ENCODE results near the gene KRT10. TPM values are rescaled to one million over a fixed set of nuclear protein-coding genes. Genes with fewer than 3 reads are reported as not detected.

Gene KRT10
- total and polyA plus RNA-seq, 9 of the 15 experiments (the other 6 are each of a cell fraction or from before 2014, with no cell fraction given), result 47.0 to 179 (median 76.2) TPM

DNA sequence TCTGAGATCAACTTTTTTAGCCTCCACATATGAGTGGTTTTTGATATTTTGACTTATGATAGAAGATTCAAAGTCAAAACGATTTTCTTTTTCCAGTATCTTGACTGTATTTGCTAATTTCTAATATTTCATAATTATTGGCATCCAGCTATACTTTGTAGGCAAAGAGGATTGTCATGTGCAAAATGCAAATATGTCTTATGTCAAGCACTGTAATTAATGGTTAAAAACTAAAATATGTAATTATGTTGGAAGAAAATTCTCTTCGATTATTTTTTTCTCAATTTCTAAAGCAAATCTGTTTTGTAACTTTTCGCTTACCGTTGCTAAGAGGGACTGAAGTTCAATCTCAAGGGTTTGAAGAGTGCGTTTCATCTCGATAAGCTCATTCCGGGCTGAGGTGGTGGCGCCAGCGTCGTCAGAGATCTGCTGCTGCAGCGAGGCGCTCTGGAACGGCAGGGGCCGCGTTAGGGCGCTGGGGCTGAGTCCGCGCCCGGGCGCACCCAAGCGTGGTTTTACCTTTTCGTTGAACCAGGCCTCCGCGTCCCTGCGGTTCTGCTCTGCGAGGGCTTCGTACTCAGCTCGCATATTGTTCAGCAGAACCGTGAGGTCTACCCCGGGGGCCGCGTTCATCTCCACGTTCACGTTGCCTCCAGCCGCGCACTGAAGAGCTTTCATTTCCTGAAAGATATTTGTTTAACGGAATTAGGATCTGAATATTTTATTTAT, 43.1 kb downstream of the KRT10 start:
- no peaks in the 10 kb centered on the region for H3K36me3 ChIP-seq (ENCODE audit: control insufficient read depth, insufficient read depth, low read length)
- 20% methylated on average over 32 of the region's 37 CpGs for WGBS (ENCODE audit: insufficient coverage, low coverage, missing lambda C conversion rate)
- ATAC-seq, result peak; percentile 63; the same call in 2 of the 3 replicates
- CTCF ChIA-PET (ENCODE audit: low intra/inter-chr PET ratio), result no interaction called here
- no peak for FAIRE-seq
- peaks cover 0 to 9% of the 10 kb centered on the region in 2 experiments; a peak in 2 of 5 replicates for H3K27me3 ChIP-seq (ENCODE audit: control insufficient read depth in 2 of 2, insufficient read depth in 2 of 2, low read length in 2 of 2)
- in situ Hi-C loops (cut with MboI), result no loop called here
- POLR2A ChIA-PET, result interaction anchor here (0.6 to 1.2 kb wide), 3 partner anchors 133 to 221 kb away, joined by 3 read pairs; no protein-coding TSS in a partner anchor
- no peaks in the 10 kb centered on the region for H3K9me1 ChIP-seq (ENCODE audit: control insufficient read depth, insufficient read depth, low read length)
- H4K20me1 ChIP-seq (replicated peaks; ENCODE audit: control insufficient read depth, insufficient read depth, low read length), result no peaks in the 10 kb centered on the region
- intact Hi-C loops (cut with micrococcal nuclease), result no loop called here
- H3K79me2 ChIP-seq (ENCODE audit: control insufficient read depth, insufficient read depth, low read length), result no peaks in the 10 kb centered on the region
- no TSS peak for BruUV-seq (replicated peaks)
- no peak overlapping the region for H3K27ac ChIP-seq (ENCODE audit: extremely low read depth, low read depth, low read length)
- peak in 1 of 4 experiments; percentile 35 for DNase-seq (ENCODE audit: extremely low read depth in 1 of 4, low spot score in 3 of 4)
- H2AFZ ChIP-seq (ENCODE audit: low read depth, low read length), result no peak overlapping the region
- H3K9ac ChIP-seq (ENCODE audit: insufficient read depth in 1 of 2, low read depth in 2 of 2, low read length in 2 of 2), result no peak overlapping the region
- H3K4me2 ChIP-seq (ENCODE audit: insufficient read depth, low read length), result no peak overlapping the region
- no peaks in the 10 kb centered on the region for H3K9me3 ChIP-seq (replicated peaks; ENCODE audit: control insufficient read depth, insufficient read depth, low read depth, low read length)
- H3K4me3 ChIP-seq, result no peak overlapping the region
- H3K4me1 ChIP-seq (replicated peaks in 1 of 2; ENCODE audit: control insufficient read depth in 2 of 2, insufficient read depth in 2 of 2, low read length in 2 of 2), result peaks cover 0 to 4% of the 10 kb centered on the region in 2 experiments; a peak in 1 of 5 replicates
- TF ChIP-seq, protein P1, sequence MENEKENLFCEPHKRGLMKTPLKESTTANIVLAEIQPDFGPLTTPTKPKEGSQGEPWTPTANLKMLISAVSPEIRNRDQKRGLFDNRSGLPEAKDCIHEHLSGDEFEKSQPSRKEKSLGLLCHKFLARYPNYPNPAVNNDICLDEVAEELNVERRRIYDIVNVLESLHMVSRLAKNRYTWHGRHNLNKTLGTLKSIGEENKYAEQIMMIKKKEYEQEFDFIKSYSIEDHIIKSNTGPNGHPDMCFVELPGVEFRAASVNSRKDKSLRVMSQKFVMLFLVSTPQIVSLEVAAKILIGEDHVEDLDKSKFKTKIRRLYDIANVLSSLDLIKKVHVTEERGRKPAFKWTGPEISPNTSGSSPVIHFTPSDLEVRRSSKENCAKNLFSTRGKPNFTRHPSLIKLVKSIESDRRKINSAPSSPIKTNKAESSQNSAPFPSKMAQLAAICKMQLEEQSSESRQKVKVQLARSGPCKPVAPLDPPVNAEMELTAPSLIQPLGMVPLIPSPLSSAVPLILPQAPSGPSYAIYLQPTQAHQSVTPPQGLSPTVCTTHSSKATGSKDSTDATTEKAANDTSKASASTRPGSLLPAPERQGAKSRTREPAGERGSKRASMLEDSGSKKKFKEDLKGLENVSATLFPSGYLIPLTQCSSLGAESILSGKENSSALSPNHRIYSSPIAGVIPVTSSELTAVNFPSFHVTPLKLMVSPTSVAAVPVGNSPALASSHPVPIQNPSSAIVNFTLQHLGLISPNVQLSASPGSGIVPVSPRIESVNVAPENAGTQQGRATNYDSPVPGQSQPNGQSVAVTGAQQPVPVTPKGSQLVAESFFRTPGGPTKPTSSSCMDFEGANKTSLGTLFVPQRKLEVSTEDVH (IDR thresholded peaks at IDR 0.05; ENCODE audit: low read depth, partially characterized antibody), result no peak
- TF ChIP-seq FOXJ2 (tag; IDR thresholded peaks at IDR 0.05), result no peak
- TF ChIP-seq ESRRA (IDR thresholded peaks at IDR 0.05; ENCODE audit: borderline replicate concordance, low read depth), result no peak
- peak; percentile 1 for TF ChIP-seq ZFP36 (IDR thresholded peaks at IDR 0.05; ENCODE audit: low read depth, low read length, partially characterized antibody)
- TF ChIP-seq, protein P2, sequence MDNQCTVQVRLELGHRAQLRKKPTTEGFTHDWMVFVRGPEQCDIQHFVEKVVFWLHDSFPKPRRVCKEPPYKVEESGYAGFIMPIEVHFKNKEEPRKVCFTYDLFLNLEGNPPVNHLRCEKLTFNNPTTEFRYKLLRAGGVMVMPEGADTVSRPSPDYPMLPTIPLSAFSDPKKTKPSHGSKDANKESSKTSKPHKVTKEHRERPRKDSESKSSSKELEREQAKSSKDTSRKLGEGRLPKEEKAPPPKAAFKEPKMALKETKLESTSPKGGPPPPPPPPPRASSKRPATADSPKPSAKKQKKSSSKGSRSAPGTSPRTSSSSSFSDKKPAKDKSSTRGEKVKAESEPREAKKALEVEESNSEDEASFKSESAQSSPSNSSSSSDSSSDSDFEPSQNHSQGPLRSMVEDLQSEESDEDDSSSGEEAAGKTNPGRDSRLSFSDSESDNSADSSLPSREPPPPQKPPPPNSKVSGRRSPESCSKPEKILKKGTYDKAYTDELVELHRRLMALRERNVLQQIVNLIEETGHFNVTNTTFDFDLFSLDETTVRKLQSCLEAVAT (IDR thresholded peaks at IDR 0.05), result no peak
- TF ChIP-seq HLTF (IDR thresholded peaks at IDR 0.05), result no peak
- TF ChIP-seq ZFPM2 (CRISPR knock-in tag; IDR thresholded peaks at IDR 0.05), result no peak
- TF ChIP-seq RNF2 (IDR thresholded peaks at IDR 0.05), result peak; percentile 58
- TF ChIP-seq SIRT6 (IDR thresholded peaks at IDR 0.05; ENCODE audit: low read depth, low read length), result no peak
- peak; percentile 28; the same call in 1 of the 2 replicates for TF ChIP-seq CXXC5 (CRISPR knock-in tag; IDR thresholded peaks at IDR 0.05)
- TF ChIP-seq MXI1 (IDR thresholded peaks at IDR 0.05; ENCODE audit: low read depth, low read length), result no peak
- TF ChIP-seq, protein P3, sequence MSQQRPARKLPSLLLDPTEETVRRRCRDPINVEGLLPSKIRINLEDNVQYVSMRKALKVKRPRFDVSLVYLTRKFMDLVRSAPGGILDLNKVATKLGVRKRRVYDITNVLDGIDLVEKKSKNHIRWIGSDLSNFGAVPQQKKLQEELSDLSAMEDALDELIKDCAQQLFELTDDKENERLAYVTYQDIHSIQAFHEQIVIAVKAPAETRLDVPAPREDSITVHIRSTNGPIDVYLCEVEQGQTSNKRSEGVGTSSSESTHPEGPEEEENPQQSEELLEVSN (IDR thresholded peaks at IDR 0.05; ENCODE audit: borderline replicate concordance in 1 of 2, extremely low read depth in 1 of 2, insufficient read depth in 1 of 2, insufficient read length in 1 of 2, low read depth in 1 of 2, low read length in 1 of 2, poor library complexity in 1 of 2, severe bottlenecking in 1 of 2), result peak in 1 of 2 experiments; percentile 45
- TF ChIP-seq WHSC1 (IDR thresholded peaks at IDR 0.05; ENCODE audit: low read length), result no peak
- TF ChIP-seq GATAD2A (IDR thresholded peaks at IDR 0.05), result no peak
- TF ChIP-seq L3MBTL2 (IDR thresholded peaks at IDR 0.05), result peak; percentile 19; the same call in 1 of the 2 replicates
